Thyroid gland (tissue), 4 donors: Measurements from ENCODE around the gene CD209.

Experiments used
- CTCF ChIP-seq, 6 experiments: fragments of 200-600 bp in 3 of 6; fragments of 450-650 bp in 3 of 6; sonication (generic) in 3 of 6; IDR thresholded peaks; one replicate each; pipeline ENCODE4 v1.5.1; 2016 to 2019; ENCODE audit warnings: antibody characterized with exemption in 6 of 6, mild to moderate bottlenecking in 2 of 6, inconsistent platforms in 1 of 6, moderate library complexity in 1 of 6
- POLR2A ChIP-seq, 2 donors: fragments of 450-650 bp; IDR thresholded peaks; one replicate each; pipeline ENCODE4 v1.6.1; 2017; ENCODE audit warnings: antibody characterized with exemption in 2 of 2, mild to moderate bottlenecking in 2 of 2, moderate library complexity in 1 of 2

- TF ChIP-seq CTCF (IDR thresholded peaks at IDR 0.05) (no peak), POLR2A (IDR thresholded peaks at IDR 0.05) (no peak)
These were observed 15.3 kb downstream of the CD209 start, which contains the start of gene CLEC4G for GRCh38 chr19:7732045-7732444.
